HepG2 (cell line): ENCODE data around the gene RASGRP1.

Experiments
- FOXJ3 ChIP-seq: sonication (generic); formaldehyde crosslinking; IDR thresholded peaks from 2 replicates; pipeline ENCODE4 v1.4.0; 2020; ENCODE audit warnings: missing genetic modification reagents, mild to moderate bottlenecking, borderline replicate concordance
- HCFC1 ChIP-seq: fragments of 150-350 bp; IDR thresholded peaks from 2 replicates; pipeline ENCODE4 v1.6.1; 2014; ENCODE audit warnings: low read depth, low read length
- MBD4 ChIP-seq: IDR thresholded peaks from 2 replicates; pipeline ENCODE4 v1.6.1; 2012; ENCODE audit warnings: low read length, inconsistent platforms, borderline replicate concordance
- RFX3 ChIP-seq: IDR thresholded peaks from 2 replicates; pipeline ENCODE4 v1.6.1; 2016; ENCODE audit warnings: missing biosample characterization, missing genetic modification reagents
- ZNF124 ChIP-seq: sonication (generic); formaldehyde crosslinking; IDR thresholded peaks from 2 replicates; pipeline ENCODE4 v1.4.0; 2020; ENCODE audit warnings: missing genetic modification reagents
- TF ChIP-seq, protein P1 (sequence below): sonication (generic); formaldehyde crosslinking; IDR thresholded peaks from 2 replicates; pipeline ENCODE4 v1.4.0; 2020; ENCODE audit warnings: missing genetic modification reagents, borderline replicate concordance
- TF ChIP-seq, protein P2 (sequence below): sonication (generic); formaldehyde crosslinking; IDR thresholded peaks from 2 replicates; pipeline ENCODE4 v1.5.1; 2020; ENCODE audit warnings: mild to moderate bottlenecking, missing genetic modification reagents, borderline replicate concordance
- TF ChIP-seq, protein P3 (sequence below): sonication (generic); formaldehyde crosslinking; IDR thresholded peaks from 2 replicates; pipeline ENCODE4 v1.5.0; 2020; ENCODE audit warnings: mild to moderate bottlenecking, missing genetic modification reagents

DNA sequence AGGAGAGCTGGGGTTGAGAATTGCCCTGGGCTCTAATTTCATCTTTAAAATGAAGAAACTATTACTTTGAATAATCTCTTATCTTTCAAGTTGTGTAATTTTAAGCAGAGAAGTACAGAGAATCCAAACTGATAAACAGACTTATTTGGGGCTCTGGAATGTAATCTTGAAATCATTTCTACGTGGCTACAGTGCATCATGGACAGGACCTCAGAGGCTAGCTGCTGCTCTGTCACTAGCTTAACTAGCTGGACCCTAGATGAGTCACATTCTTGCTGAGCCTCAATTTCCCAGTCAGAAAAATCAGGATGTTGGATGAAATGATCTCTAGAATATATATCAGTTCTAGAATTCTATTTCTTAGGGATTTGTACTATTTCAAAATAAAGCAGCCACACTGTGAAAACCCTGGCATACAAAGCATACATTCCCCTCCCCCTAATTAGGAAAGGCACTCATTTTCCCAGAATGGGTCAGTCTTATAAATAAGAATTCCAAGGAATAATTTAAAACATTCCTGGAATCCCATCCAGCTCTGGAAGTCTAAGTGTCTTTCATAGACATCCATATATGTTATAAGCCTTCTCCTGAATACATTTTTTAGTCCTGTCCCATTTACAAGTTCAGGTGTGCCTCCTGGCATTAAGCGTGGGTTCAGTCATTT lies 47.2 kb downstream of the RASGRP1 start:
- TF ChIP-seq MBD4 (no peak), FOXJ3 (no peak), ZNF124 (CRISPR knock-in tag) (no peak), HCFC1 (no peak), RFX3 (CRISPR knock-in tag) (no peak)
- TF ChIP-seq, protein P1, sequence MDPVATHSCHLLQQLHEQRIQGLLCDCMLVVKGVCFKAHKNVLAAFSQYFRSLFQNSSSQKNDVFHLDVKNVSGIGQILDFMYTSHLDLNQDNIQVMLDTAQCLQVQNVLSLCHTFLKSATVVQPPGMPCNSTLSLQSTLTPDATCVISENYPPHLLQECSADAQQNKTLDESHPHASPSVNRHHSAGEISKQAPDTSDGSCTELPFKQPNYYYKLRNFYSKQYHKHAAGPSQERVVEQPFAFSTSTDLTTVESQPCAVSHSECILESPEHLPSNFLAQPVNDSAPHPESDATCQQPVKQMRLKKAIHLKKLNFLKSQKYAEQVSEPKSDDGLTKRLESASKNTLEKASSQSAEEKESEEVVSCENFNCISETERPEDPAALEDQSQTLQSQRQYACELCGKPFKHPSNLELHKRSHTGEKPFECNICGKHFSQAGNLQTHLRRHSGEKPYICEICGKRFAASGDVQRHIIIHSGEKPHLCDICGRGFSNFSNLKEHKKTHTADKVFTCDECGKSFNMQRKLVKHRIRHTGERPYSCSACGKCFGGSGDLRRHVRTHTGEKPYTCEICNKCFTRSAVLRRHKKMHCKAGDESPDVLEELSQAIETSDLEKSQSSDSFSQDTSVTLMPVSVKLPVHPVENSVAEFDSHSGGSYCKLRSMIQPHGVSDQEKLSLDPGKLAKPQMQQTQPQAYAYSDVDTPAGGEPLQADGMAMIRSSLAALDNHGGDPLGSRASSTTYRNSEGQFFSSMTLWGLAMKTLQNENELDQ (CRISPR knock-in tag), result no peak
- TF ChIP-seq, protein P2, sequence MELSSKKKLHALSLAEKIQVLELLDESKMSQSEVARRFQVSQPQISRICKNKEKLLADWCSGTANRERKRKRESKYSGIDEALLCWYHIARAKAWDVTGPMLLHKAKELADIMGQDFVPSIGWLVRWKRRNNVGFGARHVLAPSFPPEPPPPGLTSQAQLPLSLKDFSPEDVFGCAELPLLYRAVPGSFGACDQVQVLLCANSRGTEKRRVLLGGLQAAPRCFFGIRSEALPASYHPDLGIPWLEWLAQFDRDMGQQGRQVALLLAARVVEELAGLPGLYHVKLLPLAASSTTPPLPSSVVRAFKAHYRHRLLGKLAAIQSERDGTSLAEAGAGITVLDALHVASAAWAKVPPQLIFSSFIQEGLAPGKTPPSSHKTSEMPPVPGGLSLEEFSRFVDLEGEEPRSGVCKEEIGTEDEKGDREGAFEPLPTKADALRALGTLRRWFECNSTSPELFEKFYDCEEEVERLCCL (CRISPR knock-in tag), result no peak
- TF ChIP-seq, protein P3, sequence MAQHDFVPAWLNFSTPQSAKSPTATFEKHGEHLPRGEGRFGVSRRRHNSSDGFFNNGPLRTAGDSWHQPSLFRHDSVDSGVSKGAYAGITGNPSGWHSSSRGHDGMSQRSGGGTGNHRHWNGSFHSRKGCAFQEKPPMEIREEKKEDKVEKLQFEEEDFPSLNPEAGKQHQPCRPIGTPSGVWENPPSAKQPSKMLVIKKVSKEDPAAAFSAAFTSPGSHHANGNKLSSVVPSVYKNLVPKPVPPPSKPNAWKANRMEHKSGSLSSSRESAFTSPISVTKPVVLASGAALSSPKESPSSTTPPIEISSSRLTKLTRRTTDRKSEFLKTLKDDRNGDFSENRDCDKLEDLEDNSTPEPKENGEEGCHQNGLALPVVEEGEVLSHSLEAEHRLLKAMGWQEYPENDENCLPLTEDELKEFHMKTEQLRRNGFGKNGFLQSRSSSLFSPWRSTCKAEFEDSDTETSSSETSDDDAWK, result no peak
